A549 (cell line): ENCODE data around the gene BANF2. TPM values are rescaled to one million over a fixed set of nuclear protein-coding genes. Genes with fewer than 3 reads are reported as not detected.

Experiments
- ATAC-seq, 2 experiments: fragments of 200-7000 bp in 1 of 2; fragments of >200 bp in 1 of 2; cut with Nextera tagmentation in 1 of 2; cut with Tn5 transposase in 1 of 2; 3 replicates each; pipeline versions ENCODE4 v1.8.0 to v1.9.1; 2018 to 2020; ENCODE audit warnings: mild to moderate bottlenecking in 1 of 2, moderate library complexity in 1 of 2
- CTCF ChIA-PET: fragments of 300-600 bp; sonication (Branson Sonifier 250); formaldehyde crosslinking; extraction: SDS; loops from one replicate; lab custom pipeline; 2021; ENCODE audit warnings: antibody characterized with exemption, inconsistent platforms; lab: Yijun Ruan, JAX
- POLR2A ChIA-PET: fragments of 350-600 bp; formaldehyde crosslinking; extraction: SDS; loops from one replicate; lab custom pipeline; 2021; ENCODE audit warnings: antibody characterized with exemption, inconsistent platforms; lab: Yijun Ruan, JAX
- DNase-seq, 2 experiments: peaks; one replicate each; pipeline versions ENCODE4 v3.0.0 to v3.0.0-alpha.2; 2011 to 2016; ENCODE audit warnings: low read depth in 1 of 2, low spot score in 1 of 2
- FAIRE-seq: peaks from 2 replicates; lab custom pipeline; 2011; peaks lifted over from hg19 to GRCh38; lab: Jason Lieb, UNC
- H3K27ac ChIP-seq, 2 experiments: fragments of >200 bp; sonication (Bioruptor Twin); formaldehyde crosslinking; 3 replicates each; pipeline ENCODE4 v1.5.1; 2016 to 2017
- H3K4me1 ChIP-seq: fragments of >200 bp; sonication (Bioruptor Twin); formaldehyde crosslinking; 3 replicates; pipeline ENCODE4 v1.6.1; 2016
- H3K4me2 ChIP-seq: fragments of >200 bp; sonication (Bioruptor Twin); formaldehyde crosslinking; 3 replicates; pipeline ENCODE4 v1.6.1; 2016
- H3K4me3 ChIP-seq: fragments of >200 bp; sonication (Bioruptor Twin); formaldehyde crosslinking; 3 replicates; pipeline ENCODE4 v1.5.1; 2016
- H3K9me3 ChIP-seq: fragments of >200 bp; sonication (Bioruptor Twin); formaldehyde crosslinking; 3 replicates; pipeline ENCODE4 v1.6.1; 2016
- ATOH8 ChIP-seq: fragments of 250-450 bp; sonication (Bioruptor Pico); IDR thresholded peaks from 2 replicates; pipeline ENCODE4 v1.5.0; 2020; ENCODE audit warnings: low read depth, mild to moderate bottlenecking, moderate library complexity
- BHLHE40 ChIP-seq: IDR thresholded peaks from 2 replicates; pipeline ENCODE4 v1.6.1; 2012; ENCODE audit warnings: low read depth, low read length, inconsistent platforms
- CHD4 ChIP-seq: fragments of 200-600 bp; sonication (generic); IDR thresholded peaks from 2 replicates; pipeline ENCODE4 v1.6.1; 2016; ENCODE audit warnings: antibody characterized with exemption, mild to moderate bottlenecking, borderline replicate concordance
- E2F6 ChIP-seq: IDR thresholded peaks from 2 replicates; pipeline ENCODE4 v1.6.1; 2012; ENCODE audit warnings: low read depth, borderline replicate concordance
- EP300 ChIP-seq, 2 experiments: fragments of >200 bp; sonication (Bioruptor Twin); formaldehyde crosslinking; IDR thresholded peaks; 2 replicates in 1 of 2; 3 replicates in 1 of 2; pipeline ENCODE4 v1.6.1; 2016 to 2017
- ESRRA ChIP-seq: fragments of 150-350 bp; IDR thresholded peaks from 2 replicates; pipeline ENCODE4 v1.6.1; 2014; ENCODE audit warnings: mild to moderate bottlenecking, low read length, borderline replicate concordance
- FOSL2 ChIP-seq, 2 experiments: fragments of 450-650 bp in 1 of 2; fragments of >200 bp in 1 of 2; sonication (Bioruptor Twin) in 1 of 2; formaldehyde crosslinking; IDR thresholded peaks; 2 replicates each; pipeline versions ENCODE4 v1.5.0 to v1.6.1; 2016 to 2020; ENCODE audit warnings: mild to moderate bottlenecking in 1 of 2, moderate library complexity in 1 of 2
- FOXS1 ChIP-seq: fragments of 250-450 bp; sonication (Bioruptor Pico); IDR thresholded peaks from 2 replicates; pipeline ENCODE4 v1.5.0; 2020; ENCODE audit warnings: mild to moderate bottlenecking, moderate library complexity
- GATA3 ChIP-seq: IDR thresholded peaks from 2 replicates; pipeline ENCODE4 v1.6.1; 2012; ENCODE audit warnings: borderline replicate concordance
- HDAC2 ChIP-seq: fragments of 200-600 bp; sonication (generic); IDR thresholded peaks from 2 replicates; pipeline ENCODE4 v1.6.1; 2016
- HMGXB4 ChIP-seq: fragments of 250-450 bp; sonication (Bioruptor Pico); IDR thresholded peaks from 2 replicates; pipeline ENCODE4 v1.5.0; 2021; ENCODE audit warnings: mild to moderate bottlenecking, moderate library complexity, borderline replicate concordance
- HOXA7 ChIP-seq: fragments of 250-450 bp; sonication (Bioruptor Pico); IDR thresholded peaks from 2 replicates; pipeline ENCODE4 v1.5.0; 2020; ENCODE audit warnings: mild to moderate bottlenecking, moderate library complexity
- HOXB5 ChIP-seq: fragments of 250-450 bp; sonication (Bioruptor Pico); IDR thresholded peaks from 2 replicates; pipeline ENCODE4 v1.5.0; 2020; ENCODE audit warnings: mild to moderate bottlenecking, moderate library complexity
- KDM5A ChIP-seq: fragments of 200-600 bp; sonication (generic); IDR thresholded peaks from 2 replicates; pipeline ENCODE4 v1.6.1; 2016; ENCODE audit warnings: antibody characterized with exemption, mild to moderate bottlenecking
- NR3C1 ChIP-seq: fragments of >200 bp; sonication (Bioruptor Twin); formaldehyde crosslinking; IDR thresholded peaks from 3 replicates; pipeline ENCODE4 v1.6.1; 2017
- PBX3 ChIP-seq: IDR thresholded peaks from 2 replicates; pipeline ENCODE4 v1.6.1; 2012
- REST ChIP-seq: fragments of 200-600 bp; sonication (generic); IDR thresholded peaks from 2 replicates; pipeline ENCODE4 v1.6.1; 2016; ENCODE audit warnings: antibody characterized with exemption, mild to moderate bottlenecking, moderate library complexity
- SMC3 ChIP-seq: fragments of >200 bp; sonication (Bioruptor Twin); formaldehyde crosslinking; IDR thresholded peaks from 3 replicates; pipeline ENCODE4 v1.6.1; 2018; ENCODE audit warnings: inconsistent platforms
- WGBS: methylation state at CpG from one replicate; pipeline ENCODE4 v1.1.6; 2017; ENCODE audit errors: missing lambda C conversion rate; 5-methylcytosine and 5-hydroxymethylcytosine counted together
- polyA plus RNA-seq, 4 experiments: library from polyadenylated mRNA; depleted of rRNA in 3 of 4; stranded (reverse); fragments of >200 nt; fragmentation: RNase III in 1 of 4; extraction: RNeasy Plus Mini Kit Qiagen cat#74134 plus additional on column Dnase treatment in 1 of 4; gene quantifications; 2 replicates in 3 of 4; 3 replicates in 1 of 4; pipeline ENCODE4 v1.2.3, GENCODE V29; 2011 to 2017

Gene BANF2
- polyA plus RNA-seq, 2 of the 4 experiments (the other 2 are of a cell fraction): not detected

- TF ChIP-seq HMGXB4: no peak
Measured at GRCh38 chr20:17693444-17694001, 6.2 kb upstream of the BANF2 start (continued).

- Histone ChIP-seq H3K4me3 (no peak overlapping the region), H3K9me3 (no peaks in the 10 kb centered on the region), H3K4me1 (no peaks in the 10 kb centered on the region), H3K4me2 (no peak overlapping the region), H3K27ac (no peak overlapping the region)
- FAIRE-seq: no peak
- CTCF ChIA-PET: interaction anchor here (3.0 kb wide), 1 partner anchor 13 kb away, joined by 10 read pairs; the partner anchor contains the start of gene RRBP1
- no peak for DNase-seq
- no peak for ATAC-seq
- TF ChIP-seq HOXB5 (CRISPR knock-in tag) (no peak), ESRRA (no peak), FOSL2 (IDR thresholded peaks at IDR 0.05) (no peak), FOSL2 (CRISPR knock-in tag; IDR thresholded peaks at IDR 0.05) (no peak)
- POLR2A ChIA-PET: no interaction called here
- 56% methylated on average over 3 of the region's 3 CpGs for whole genome bisulfite sequencing
Measured at GRCh38 chr20:17694767-17695166, 5.0 kb upstream of the BANF2 start.

GRCh38 chr20:17696287-17696686, 3.5 kb upstream of the BANF2 start:
- ATAC-seq (no peak), DNase-seq (no peak), FAIRE-seq (no peak)
- TF ChIP-seq CHD4: no peak
- TF ChIP-seq E2F6: no peak
- no peak for TF ChIP-seq KDM5A
- no peak for TF ChIP-seq HOXB5 (CRISPR knock-in tag)
- TF ChIP-seq HDAC2: no peak
- no peak for TF ChIP-seq REST
- TF ChIP-seq BHLHE40: no peak
- TF ChIP-seq GATA3: no peak
- no peak for TF ChIP-seq HOXA7
- TF ChIP-seq NR3C1: no peak
- no peak for TF ChIP-seq EP300 (IDR thresholded peaks at IDR 0.05)
- TF ChIP-seq FOXS1: no peak
- no peak for TF ChIP-seq ATOH8
- TF ChIP-seq SMC3: no peak
- TF ChIP-seq PBX3: no peak
- H3K4me1 ChIP-seq: no peaks in the 10 kb centered on the region
- H3K27ac ChIP-seq: no peak overlapping the region
- CTCF ChIA-PET: interaction anchor here (3.0 kb wide), 1 partner anchor 14 kb away, joined by 10 read pairs; the partner anchor contains the start of gene RRBP1
- WGBS: 5% methylated on average over 1 of the region's 1 CpG
- no peak overlapping the region for H3K4me2 ChIP-seq
- H3K4me3 ChIP-seq: no peak overlapping the region
- POLR2A ChIA-PET: no interaction called here
- H3K9me3 ChIP-seq: no peaks in the 10 kb centered on the region
